Gastroesophageal sphincter (tissue), 4 donors: ENCODE results near the gene MRPS12. TPM values are rescaled to one million over a fixed set of nuclear protein-coding genes. Genes with fewer than 3 reads are reported as not detected.

Experiments used
- ATAC-seq: fragments of 150-250 bp; one replicate; pipeline ENCODE4 v1.9.1; 2016; ENCODE audit warnings: mild to moderate bottlenecking, moderate library complexity
- H3K27ac ChIP-seq, 4 donors: fragments of 200-600 bp; sonication (generic) in 3 of 4; 1 replicate in 3 of 4; 2 replicates in 1 of 4; pipeline ENCODE4 v1.5.1; 2016 to 2019
- H3K27me3 ChIP-seq: fragments of 200-600 bp; sonication (generic); one replicate; pipeline ENCODE4 v1.5.1; 2019
- H3K36me3 ChIP-seq, 2 donors: fragments of 200-600 bp; sonication (generic); one replicate each; pipeline ENCODE4 v1.5.1; 2019; ENCODE audit warnings: control low read depth in 1 of 2
- H3K4me1 ChIP-seq, 3 donors: fragments of 200-600 bp; sonication (generic); 1 replicate in 2 of 3; 2 replicates in 1 of 3; pipeline ENCODE4 v1.5.1; 2016 to 2019; ENCODE audit warnings: control low read depth in 2 of 3
- H3K4me3 ChIP-seq, 2 donors: fragments of 200-600 bp; sonication (generic); one replicate each; pipeline ENCODE4 v1.5.1; 2019; ENCODE audit warnings: mild to moderate bottlenecking in 1 of 2, moderate library complexity in 1 of 2
- H3K9me3 ChIP-seq, 3 donors: fragments of 200-600 bp; sonication (generic); one replicate each; pipeline ENCODE4 v1.5.1; 2017 to 2019; ENCODE audit warnings: control low read depth in 2 of 3
- CTCF ChIP-seq, 4 experiments: fragments of 200-600 bp in 2 of 4; fragments of 450-650 bp in 2 of 4; sonication (generic) in 1 of 4; IDR thresholded peaks; one replicate each; pipeline ENCODE4 v1.5.1; 2017 to 2019; ENCODE audit warnings: antibody characterized with exemption in 4 of 4, mild to moderate bottlenecking in 2 of 4, moderate library complexity in 2 of 4
- EP300 ChIP-seq: sonication (generic); formaldehyde crosslinking; IDR thresholded peaks from one replicate; pipeline ENCODE4 v1.6.1; 2017; ENCODE audit warnings: antibody characterized with exemption, mild to moderate bottlenecking
- POLR2A ChIP-seq, 2 donors: fragments of 450-650 bp; IDR thresholded peaks; one replicate each; pipeline ENCODE4 v1.6.1; 2017; ENCODE audit warnings: antibody characterized with exemption in 2 of 2, mild to moderate bottlenecking in 2 of 2, moderate library complexity in 1 of 2
- POLR2AphosphoS5 ChIP-seq: sonication (generic); formaldehyde crosslinking; IDR thresholded peaks from one replicate; pipeline ENCODE4 v1.6.1; 2017; ENCODE audit warnings: antibody characterized with exemption
- WGBS, 2 donors: methylation state at CpG; one replicate each; pipeline ENCODE4 v1.1.5; 2018; ENCODE audit warnings: low coverage in 1 of 2; 5-methylcytosine and 5-hydroxymethylcytosine counted together
- total RNA-seq, 4 donors: library from RNA; depleted of rRNA; stranded (reverse); fragments of >200 nt; gene quantifications; one replicate each; pipeline ENCODE4 v1.1.0, GENCODE V29; 2016

Gene MRPS12
- total RNA-seq, 4 donors from 2014 or later: 19.8 to 25.3 (median 23.0) TPM

- TF ChIP-seq CTCF (IDR thresholded peaks at IDR 0.05) (no peak), EP300 (no peak), POLR2A (IDR thresholded peaks at IDR 0.05) (no peak), POLR2AphosphoS5 (no peak)
- no peak overlapping the region for H3K4me3 ChIP-seq
- no peak overlapping the region for H3K27ac ChIP-seq
- H3K36me3 ChIP-seq: peaks cover 0 to 45% of the 10 kb centered on the region in 2 donors
- WGBS, 2 donors: 41 to 42% methylated on average over 9 to 10 of the region's 21 CpGs
- H3K4me1 ChIP-seq: no peaks in the 10 kb centered on the region
- H3K27me3 ChIP-seq: no peaks in the 10 kb centered on the region
- no peak for ATAC-seq
- H3K9me3 ChIP-seq: no peaks in the 10 kb centered on the region
Observed at GRCh38 chr19:38919837-38920601, 10.7 kb upstream of the MRPS12 start.

GRCh38 chr19:38920602-38921419, 9.9 kb upstream of the MRPS12 start:
- Histone ChIP-seq H3K27ac (no peak overlapping the region), H3K27me3 (no peaks in the 10 kb centered on the region), H3K4me1 (no peaks in the 10 kb centered on the region), H3K4me3 (no peak overlapping the region), H3K36me3 (peaks cover 0 to 45% of the 10 kb centered on the region in 2 donors), H3K9me3 (no peaks in the 10 kb centered on the region)
- no peak for TF ChIP-seq POLR2AphosphoS5
- TF ChIP-seq POLR2A (IDR thresholded peaks at IDR 0.05): no peak
- TF ChIP-seq EP300: no peak
- TF ChIP-seq CTCF (IDR thresholded peaks at IDR 0.05): no peak
- ATAC-seq: no peak
- 63 to 76% methylated on average over 2 to 9 of the region's 14 CpGs for WGBS, 2 donors

GRCh38 chr19:38921420-38922274, 9.1 kb upstream of the MRPS12 start:
- Histone ChIP-seq H3K36me3 (peaks cover 0 to 50% of the 10 kb centered on the region in 2 donors), H3K4me3 (no peak overlapping the region), H3K9me3 (no peaks in the 10 kb centered on the region), H3K27ac (no peak overlapping the region), H3K4me1 (no peaks in the 10 kb centered on the region), H3K27me3 (no peaks in the 10 kb centered on the region)
- ATAC-seq: no peak
- TF ChIP-seq POLR2A (IDR thresholded peaks at IDR 0.05) (no peak), EP300 (no peak), CTCF (IDR thresholded peaks at IDR 0.05) (no peak), POLR2AphosphoS5 (no peak)
- 82 to 85% methylated on average over 3 to 6 of the region's 20 CpGs for WGBS, 2 donors

GRCh38 chr19:38922482-38922881, 8.3 kb upstream of the MRPS12 start:
- TF ChIP-seq CTCF (IDR thresholded peaks at IDR 0.05) (no peak), POLR2AphosphoS5 (no peak), EP300 (no peak), POLR2A (IDR thresholded peaks at IDR 0.05) (no peak)
- no peaks in the 10 kb centered on the region for H3K4me1 ChIP-seq
- no peaks in the 10 kb centered on the region for H3K27me3 ChIP-seq
- peaks cover 0 to 50% of the 10 kb centered on the region in 2 donors for H3K36me3 ChIP-seq
- ATAC-seq: no peak
- WGBS, 2 donors: 79 to 100% methylated on average over 1 to 3 of the region's 5 CpGs
- H3K9me3 ChIP-seq: no peaks in the 10 kb centered on the region
- H3K27ac ChIP-seq: no peak overlapping the region
- H3K4me3 ChIP-seq: no peak overlapping the region
